Activated naive CD4-positive, alpha-beta T cell treated with anti-CD3 and anti-CD28 coated beads, Interleukin-2, amount 50 U/mL, for 16 hours (primary cell): ENCODE measurements around the gene PFN1.

Experiments used
- DNase-seq: peaks from one replicate; pipeline ENCODE4 v3.0.0-alpha.2; 2020

PFN1 gene

GRCh38 chr17:4895657-4896331 lies 52.5 kb downstream of the PFN1 start:
- no peak for DNase-seq
